HAP-1 (cell line): ENCODE measurements around the gene NOS1.
A peak's percentile ranks its signal among the peaks of the same experiment; 100 is the strongest.
"Not testable (repeated sequence)": the region's sequence is repeated elsewhere in the genome, so short reads cannot be mapped to it uniquely, and the experiment has no call there.

Source experiments
- DNase-seq, 2 experiments: peaks; one replicate each; pipeline ENCODE4 v3.0.0-alpha.2; 2016 to 2020; ENCODE audit warnings: low spot score in 2 of 2
- H3K27me3 ChIP-seq: fragments of 250-450 bp; sonication (Bioruptor Pico); 2 replicates; pipeline ENCODE4 v1.5.1; 2020; ENCODE audit warnings: low read depth, mild to moderate bottlenecking, moderate library complexity
- H3K36me3 ChIP-seq: fragments of 250-450 bp; sonication (Bioruptor Pico); replicated peaks from 2 replicates; pipeline ENCODE4 v1.5.1; 2020; ENCODE audit warnings: mild to moderate bottlenecking
- H3K4me1 ChIP-seq: fragments of 250-450 bp; sonication (Bioruptor Pico); 2 replicates; pipeline ENCODE4 v1.5.1; 2020; ENCODE audit warnings: mild to moderate bottlenecking
- H3K4me3 ChIP-seq: fragments of 250-450 bp; sonication (Bioruptor Pico); 2 replicates; pipeline ENCODE4 v1.5.1; 2020; ENCODE audit warnings: mild to moderate bottlenecking, moderate library complexity
- H3K9me3 ChIP-seq: fragments of 250-450 bp; sonication (Bioruptor Pico); 2 replicates; pipeline ENCODE4 v1.5.1; 2020; ENCODE audit warnings: mild to moderate bottlenecking, moderate library complexity
- in situ Hi-C: fragments of 300-500 bp; cut with MboI; formaldehyde crosslinking; loops from 3 replicates; pipeline ENCODE4 v1.14.3; 2020; ENCODE audit warnings: low sequenced_read_pairs, inconsistent platforms, mixed read lengths

The NOS1 gene

GRCh38 chr12:117213295-117213808 is 148.1 kb downstream of the NOS1 start:
- H3K36me3 ChIP-seq, result no peaks in the 10 kb centered on the region
- H3K4me3 ChIP-seq, result no peak overlapping the region
- in situ Hi-C loops, result loop anchor here (10.0 to 25.0 kb wide), 2 partner anchors 374 to 641 kb away; no protein-coding TSS in a partner anchor
- H3K27me3 ChIP-seq, result peaks cover 20% of the 10 kb centered on the region
- no peak for DNase-seq
- H3K9me3 ChIP-seq, result no peaks in the 10 kb centered on the region
- no peaks in the 10 kb centered on the region for H3K4me1 ChIP-seq

GRCh38 chr12:117212563-117213190 is 148.7 kb downstream of the NOS1 start:
- peak; percentile 62 to 80 for DNase-seq
- no peak overlapping the region for H3K4me3 ChIP-seq
- H3K4me1 ChIP-seq, result no peaks in the 10 kb centered on the region
- no peaks in the 10 kb centered on the region for H3K9me3 ChIP-seq
- H3K27me3 ChIP-seq, result peaks cover 20% of the 10 kb centered on the region
- in situ Hi-C loops, result loop anchor here (10.0 to 25.0 kb wide), 2 partner anchors 375 to 642 kb away; no protein-coding TSS in a partner anchor
- no peaks in the 10 kb centered on the region for H3K36me3 ChIP-seq

DNA sequence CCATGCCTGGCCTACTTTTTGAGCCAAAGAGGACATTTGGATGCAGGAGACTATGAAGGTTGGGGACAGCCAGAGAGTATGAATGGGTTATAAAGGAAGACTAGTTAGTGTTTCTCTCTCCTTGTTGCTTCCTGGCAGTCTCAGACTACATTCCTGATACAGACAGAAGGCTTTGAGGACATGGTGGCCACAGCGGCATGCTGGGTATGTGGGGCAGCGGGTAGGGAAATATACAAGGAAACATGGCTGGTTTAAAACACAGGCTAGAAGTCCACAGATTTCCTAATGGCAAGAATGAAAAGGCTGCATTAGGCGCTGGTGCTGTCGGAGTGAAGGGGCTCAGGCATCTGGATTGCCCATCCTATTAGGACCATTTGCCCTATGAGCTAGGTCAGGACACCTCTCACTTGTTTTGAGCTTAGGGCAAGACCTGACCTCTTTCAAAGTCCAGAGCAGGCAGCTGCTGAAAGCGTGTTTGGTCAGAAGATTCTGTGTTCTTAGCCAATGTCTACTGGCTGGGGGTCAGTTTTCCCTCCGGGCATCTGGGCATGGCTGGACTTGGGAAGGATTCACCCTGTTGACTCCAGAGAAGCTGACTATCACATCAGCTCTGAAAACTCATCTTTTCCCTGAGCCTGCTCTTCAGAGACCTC is 151.0 kb downstream of the NOS1 start:
- Histone ChIP-seq H3K4me3 (no peak overlapping the region), H3K36me3 (no peaks in the 10 kb centered on the region), H3K9me3 (no peaks in the 10 kb centered on the region), H3K4me1 (no peaks in the 10 kb centered on the region), H3K27me3 (peaks cover 25% of the 10 kb centered on the region)
- DNase-seq, result no peak
- in situ Hi-C loops, result loop anchor here (10.0 to 25.0 kb wide), 2 partner anchors 377 to 644 kb away; no protein-coding TSS in a partner anchor

- in situ Hi-C loops, result loop anchor here (10.0 to 25.0 kb wide), 2 partner anchors 378 to 645 kb away; no protein-coding TSS in a partner anchor
- Histone ChIP-seq H3K36me3 (no peaks in the 10 kb centered on the region), H3K27me3 (peaks cover 29% of the 10 kb centered on the region), H3K9me3 (no peaks in the 10 kb centered on the region), H3K4me3 (no peak overlapping the region), H3K4me1 (no peaks in the 10 kb centered on the region)
- no peak for DNase-seq
Measured at GRCh38 chr12:117209626-117210025, 151.8 kb downstream of the NOS1 start.

DNA sequence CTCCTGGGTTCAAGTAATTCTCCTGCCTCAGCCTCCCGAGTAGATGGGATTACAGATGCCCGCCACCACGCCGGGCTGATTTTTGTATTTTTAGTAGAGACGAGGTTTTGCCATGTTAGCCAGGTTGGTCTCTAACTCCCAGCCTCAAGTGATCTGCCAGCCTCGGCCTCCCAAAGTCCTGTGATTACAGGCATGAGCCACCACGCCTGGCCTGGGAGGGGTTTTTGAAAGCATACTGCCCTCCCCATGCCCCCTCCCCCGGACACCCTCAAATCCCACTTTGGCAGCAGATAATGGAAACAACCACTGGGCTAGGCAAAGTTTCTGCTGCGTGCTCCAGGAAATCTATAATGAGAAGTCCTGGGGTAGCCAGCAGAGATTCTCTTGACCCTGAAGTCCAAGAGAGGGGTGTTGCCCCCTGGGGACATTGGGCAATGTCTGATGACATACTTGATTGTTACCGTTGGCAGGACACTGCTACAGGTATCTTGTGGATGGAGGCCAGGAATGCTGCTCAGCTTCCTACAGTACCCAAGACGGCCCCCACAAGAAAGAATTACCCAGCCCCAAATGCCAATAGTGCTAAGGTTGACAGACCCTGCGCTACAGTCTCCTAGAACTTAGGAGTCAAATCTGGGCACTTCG is 152.5 kb downstream of the NOS1 start:
- no peaks in the 10 kb centered on the region for H3K4me1 ChIP-seq
- no peak overlapping the region for H3K4me3 ChIP-seq
- in situ Hi-C loops, result loop anchor here (25.0 kb wide), 1 partner anchor 378 kb away; no protein-coding TSS in a partner anchor
- H3K36me3 ChIP-seq, result no peaks in the 10 kb centered on the region
- peaks cover 28% of the 10 kb centered on the region for H3K27me3 ChIP-seq
- DNase-seq, result no peak
- no peaks in the 10 kb centered on the region for H3K9me3 ChIP-seq

GRCh38 chr12:117208206-117208605 is 153.2 kb downstream of the NOS1 start:
- Histone ChIP-seq H3K27me3 (peaks cover 28% of the 10 kb centered on the region), H3K36me3 (no peaks in the 10 kb centered on the region), H3K9me3 (no peaks in the 10 kb centered on the region), H3K4me3 (no peak overlapping the region), H3K4me1 (no peaks in the 10 kb centered on the region)
- in situ Hi-C loops, result loop anchor here (25.0 kb wide), 1 partner anchor 379 kb away; no protein-coding TSS in a partner anchor
- DNase-seq, result no peak

DNA sequence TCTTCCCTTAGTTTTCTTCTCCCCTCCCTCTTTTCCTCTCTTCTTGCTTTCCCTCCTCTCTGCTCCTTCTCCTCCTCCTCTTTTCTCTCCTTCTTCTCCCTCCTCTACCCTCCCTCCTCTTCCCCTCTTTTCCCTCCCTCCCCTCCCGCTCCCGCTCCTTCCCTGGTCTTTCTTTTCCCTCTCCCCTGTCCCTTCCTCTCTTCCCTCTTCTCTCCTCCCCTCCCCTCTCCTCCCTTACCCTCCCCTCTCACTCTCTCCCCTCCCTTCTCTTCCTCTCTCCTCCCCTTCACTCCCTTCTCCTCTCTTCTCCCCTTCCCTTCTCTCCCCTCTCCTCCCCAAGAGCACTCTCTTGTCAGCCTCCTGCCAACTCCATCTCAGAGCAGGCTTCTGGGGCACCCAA is 153.8 kb downstream of the NOS1 start:
- no peak for DNase-seq
- no peaks in the 10 kb centered on the region for H3K4me1 ChIP-seq
- H3K4me3 ChIP-seq, result no peak overlapping the region
- H3K9me3 ChIP-seq, result no peaks in the 10 kb centered on the region
- H3K27me3 ChIP-seq, result peaks cover 28% of the 10 kb centered on the region
- H3K36me3 ChIP-seq, result no peaks in the 10 kb centered on the region
- in situ Hi-C loops, result loop anchor here (25.0 kb wide), 1 partner anchor 380 kb away; no protein-coding TSS in a partner anchor

DNA sequence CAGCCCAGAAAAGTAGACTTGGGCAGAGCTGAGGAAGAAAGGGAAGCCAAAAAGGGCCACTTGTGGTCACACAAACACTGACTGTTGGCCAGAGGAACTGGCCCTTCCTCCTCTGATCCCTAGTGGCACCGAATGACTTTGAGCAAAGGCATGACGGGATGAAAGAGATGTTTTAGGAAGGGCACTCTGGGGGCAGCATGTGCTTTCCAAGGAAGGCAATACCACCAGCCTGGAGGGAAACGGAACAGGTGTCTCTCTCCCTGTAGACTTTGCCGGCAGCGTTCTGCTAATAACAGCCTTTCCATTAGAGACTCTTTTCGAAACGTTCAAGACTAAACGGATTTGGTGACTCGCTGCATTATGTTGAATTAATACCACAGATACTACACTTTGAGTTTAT is 158.9 kb downstream of the NOS1 start:
- in situ Hi-C loops, result loop anchor here (25.0 kb wide), 1 partner anchor 385 kb away; no protein-coding TSS in a partner anchor
- Histone ChIP-seq H3K4me1 (no peaks in the 10 kb centered on the region), H3K9me3 (no peaks in the 10 kb centered on the region), H3K27me3 (peaks cover 16% of the 10 kb centered on the region), H3K36me3 (no peaks in the 10 kb centered on the region), H3K4me3 (no peak overlapping the region)
- no peak for DNase-seq

- Histone ChIP-seq H3K4me3 (no peak overlapping the region), H3K27me3 (peaks cover 11% of the 10 kb centered on the region; the same call in 1 of the 2 replicates), H3K36me3 (no peaks in the 10 kb centered on the region), H3K4me1 (no peaks in the 10 kb centered on the region), H3K9me3 (no peaks in the 10 kb centered on the region)
- in situ Hi-C loops, result loop anchor here (25.0 kb wide), 1 partner anchor 385 kb away; no protein-coding TSS in a partner anchor
- no peak for DNase-seq
Measured at GRCh38 chr12:117202033-117202432, 159.4 kb downstream of the NOS1 start.

DNA sequence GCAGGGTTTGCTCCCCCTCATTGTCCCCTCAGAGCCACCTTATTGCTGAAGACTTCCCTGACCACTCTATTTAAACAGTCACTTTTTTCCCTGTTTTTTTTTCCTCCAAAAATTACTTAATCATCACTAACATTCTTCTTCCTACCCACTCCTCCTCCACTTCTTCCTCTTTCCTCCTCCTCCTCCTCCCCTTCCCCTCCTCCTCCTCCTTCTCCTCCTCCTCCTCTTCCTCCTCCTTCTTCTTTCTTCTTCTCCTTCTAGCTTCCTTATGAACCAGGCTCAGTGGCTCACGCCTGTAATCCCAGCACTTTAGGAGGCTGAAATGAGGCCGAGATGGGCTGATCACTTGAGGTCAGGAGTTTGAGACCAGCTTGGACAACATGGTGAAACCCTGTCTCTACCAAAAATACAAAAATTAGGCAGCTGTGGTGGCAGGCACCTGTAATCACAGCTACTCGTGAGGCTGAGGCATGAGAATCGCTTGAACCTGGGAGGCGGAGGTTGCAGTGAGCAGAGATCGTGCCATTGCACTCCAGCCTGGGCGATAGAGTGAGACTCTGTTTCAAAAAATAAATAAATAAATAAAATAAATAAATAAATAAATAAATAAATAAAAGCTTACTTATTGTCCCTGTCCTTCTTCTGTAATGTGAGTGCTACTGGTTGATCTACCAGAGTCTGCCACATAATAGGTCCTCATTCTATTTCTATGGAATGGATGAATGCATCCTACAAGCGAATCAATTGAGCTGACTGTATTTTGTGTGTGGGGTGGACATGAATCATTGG is 161.3 kb downstream of the NOS1 start:
- in situ Hi-C loops, result loop anchor here (25.0 kb wide), 1 partner anchor 387 kb away; no protein-coding TSS in a partner anchor
- H3K4me3 ChIP-seq, H3K36me3 ChIP-seq, H3K4me1 ChIP-seq, H3K9me3 ChIP-seq, DNase-seq: not testable (repeated sequence)
- H3K27me3 ChIP-seq, result peaks cover 11% of the 10 kb centered on the region; the same call in 1 of the 2 replicates

- H3K9me3 ChIP-seq, in situ Hi-C loops, H3K27me3 ChIP-seq, H3K36me3 ChIP-seq, DNase-seq, H3K4me3 ChIP-seq, H3K4me1 ChIP-seq: not testable (repeated sequence)
Measured at GRCh38 chr12:117196334-117196733, 165.1 kb downstream of the NOS1 start.

DNA sequence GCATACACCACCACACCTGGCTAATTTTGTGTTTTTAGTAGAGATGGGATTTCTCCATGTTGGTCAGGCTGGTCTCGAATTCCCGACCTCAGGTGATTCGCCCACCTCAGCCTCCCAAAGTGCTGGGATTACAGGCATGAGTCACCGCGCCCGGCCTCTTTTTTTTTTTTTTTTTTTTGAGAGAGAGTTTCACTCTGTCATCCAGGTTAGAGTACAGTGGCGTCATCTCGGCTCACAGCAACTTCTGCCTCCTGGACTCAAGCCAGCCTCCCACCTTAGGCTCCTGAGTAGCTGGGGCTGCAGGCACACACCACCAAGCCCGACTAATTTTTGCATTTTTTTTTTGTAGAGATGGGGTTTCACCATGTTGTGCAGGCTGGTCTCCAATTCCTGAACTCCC is 166.4 kb downstream of the NOS1 start:
- in situ Hi-C loops, H3K4me1 ChIP-seq, DNase-seq, H3K27me3 ChIP-seq, H3K9me3 ChIP-seq, H3K4me3 ChIP-seq, H3K36me3 ChIP-seq: not testable (repeated sequence)

DNA sequence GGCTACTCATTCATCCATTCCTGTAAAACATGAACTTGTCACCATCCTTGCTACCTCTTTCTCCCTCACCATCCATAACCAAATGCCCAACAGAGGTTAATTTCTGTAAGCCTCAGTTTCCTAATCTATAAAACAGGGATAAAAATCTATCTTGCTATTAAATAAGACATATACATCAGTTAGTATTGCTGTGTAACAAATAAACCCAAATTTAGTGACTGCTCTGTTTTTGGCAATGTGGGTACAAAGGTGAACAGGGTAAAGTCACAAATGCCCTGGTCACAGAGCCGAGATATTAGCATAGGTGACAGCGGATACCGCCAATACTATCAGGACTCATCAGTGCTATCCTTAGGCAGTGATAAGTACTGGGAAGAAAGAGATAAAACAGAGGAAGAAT is 167.5 kb downstream of the NOS1 start:
- no peak overlapping the region for H3K4me3 ChIP-seq
- no peaks in the 10 kb centered on the region for H3K9me3 ChIP-seq
- no peaks in the 10 kb centered on the region for H3K4me1 ChIP-seq
- no peaks in the 10 kb centered on the region for H3K27me3 ChIP-seq
- DNase-seq, result no peak
- H3K36me3 ChIP-seq, result no peaks in the 10 kb centered on the region
- in situ Hi-C loops, result no loop called here
